Heart left ventricle (tissue), 16 donors: Measurements from ENCODE around the gene EPHA1. TPM values are rescaled to one million over a fixed set of nuclear protein-coding genes. Genes with fewer than 3 reads are reported as not detected.
A peak's percentile ranks its signal among the peaks of the same experiment; 100 is the strongest.

Experiments
- ATAC-seq, 4 donors: fragments of 200-7000 bp; cut with Tn5 transposase; one replicate each; pipeline ENCODE4 v1.9.1; 2020 to 2022; ENCODE audit warnings: moderate library complexity in 4 of 4, mild to moderate bottlenecking in 3 of 4, moderate number of reproducible peaks in 1 of 4
- DNase-seq, 5 donors: peaks; one replicate each; pipeline ENCODE4 v3.0.0-alpha.2; 2020
- H3K27ac ChIP-seq, 12 donors: fragments of 200-600 bp; sonication (generic) in 4 of 12; one replicate each; pipeline versions ENCODE4 v1.5.0 to v1.8.0; 2016 to 2022; ENCODE audit warnings: mild to moderate bottlenecking in 2 of 12
- H3K27me3 ChIP-seq, 9 donors: fragments of 200-600 bp; sonication (generic) in 2 of 9; one replicate each; pipeline versions ENCODE4 v1.5.1 to v1.8.0; 2016 to 2022; ENCODE audit warnings: mild to moderate bottlenecking in 3 of 9
- H3K36me3 ChIP-seq, 9 donors: fragments of 200-600 bp; sonication (generic) in 2 of 9; one replicate each; pipeline versions ENCODE4 v1.5.0 to v1.8.0; 2018 to 2022; ENCODE audit warnings: mild to moderate bottlenecking in 2 of 9
- H3K4me1 ChIP-seq, 12 donors: fragments of 200-600 bp; sonication (generic) in 4 of 12; one replicate each; pipeline versions ENCODE4 v1.5.0 to v1.8.0; 2016 to 2022; ENCODE audit warnings: mild to moderate bottlenecking in 3 of 12
- H3K4me3 ChIP-seq, 12 donors: fragments of 200-600 bp; sonication (generic) in 4 of 12; one replicate each; pipeline versions ENCODE4 v1.5.0 to v1.8.0; 2017 to 2022; ENCODE audit warnings: mild to moderate bottlenecking in 9 of 12, moderate library complexity in 4 of 12
- H3K9me3 ChIP-seq, 12 donors: fragments of 200-600 bp; sonication (generic) in 4 of 12; one replicate each; pipeline versions ENCODE4 v1.5.0 to v1.8.0; 2016 to 2022; ENCODE audit warnings: mild to moderate bottlenecking in 1 of 12
- POLR2A ChIP-seq, 2 donors: fragments of 450-650 bp; IDR thresholded peaks; one replicate each; pipeline ENCODE4 v1.6.1; 2017; ENCODE audit warnings: antibody characterized with exemption in 2 of 2, mild to moderate bottlenecking in 2 of 2, moderate library complexity in 2 of 2
- WGBS, 4 donors: extraction: QIAGEN DNeasy Blood & Tissue Kit in 2 of 4; methylation state at CpG; one replicate each; pipeline versions ENCODE4 v1.1.5 to v1.1.7; 2013 to 2018; 5-methylcytosine and 5-hydroxymethylcytosine counted together
- intact Hi-C, 10 donors: fragments of 100-400 bp; cut with DNase I; formaldehyde crosslinking; loops; one replicate each; pipeline versions ENCODE4 v1.11.1 to v1.14.2; 2022
- polyA plus RNA-seq, 2 donors: library from polyadenylated mRNA; stranded (reverse); fragments of 200-250 nt; gene quantifications; one replicate each; pipeline ENCODE4 v1.2.3, GENCODE V29; 2013
- total RNA-seq, 9 donors: library from RNA; depleted of rRNA in 2 of 9; stranded (reverse); fragments of >200 nt in 2 of 9; fragmentation: NEBNext Ultra II Directional in 3 of 9; extraction: Animal tissue kit (Norgen Biotek cat#: 25700) in 3 of 9; gene quantifications; one replicate each; pipeline versions ENCODE4 v1.1.0 to v1.2.4, GENCODE V29; 2016 to 2023
- TF ChIP-seq, protein P1 (sequence below), 12 donors: fragments of 200-600 bp; sonication (generic) in 4 of 12; IDR thresholded peaks; one replicate each; pipeline versions ENCODE4 v1.5.0 to v1.8.0; 2018 to 2022; ENCODE audit warnings: antibody characterized with exemption in 12 of 12, mild to moderate bottlenecking in 5 of 12
- donor health status: ischemic (EF 13 %, LVEDD 7.1; RV severe dilation, severe dysfunction).
- donor health status: healthy with polysubstance abuse.
- donor health status: DM: no; HTN: yes; CAD: no.
- donor health status: DM: no; HTN: no; CAD: no.
- donor health status: ischemic (EF 25% LVEDD 6.9; RV normal size, moderate dysfunction).
- donor health status: ischemic (EF 25% LVEDD 5.7; RV mildly dilated, moderate dysfunction).
- donor health status: healthy.
- donor health status: DM: yes; HTN: yes; CAD: no.
- donor health status: ischemic (EF 35%, LVEDD 5.7; RV mildly dilated, moderate dysfunction).
- donor health status: nonischemic (EF 11% LVEDD 7.7; RV severe dilation, severe dysfunction).
- donor health status: DM: yes; HTN: yes; CAD: no.
- donor health status: PGD.
- donor health status: ischemic (EF 29% LVEDD 5.4; RV normal size, mild dysfunction).
- donor health status: nonischemic (EF 23%, LVEDD 6.1; RV moderate dilation, normal function).

The EPHA1 gene
- total and polyA plus RNA-seq, 11 donors, result 0.04 to 0.51 (median 0.27) TPM; not detected in 7

DNA sequence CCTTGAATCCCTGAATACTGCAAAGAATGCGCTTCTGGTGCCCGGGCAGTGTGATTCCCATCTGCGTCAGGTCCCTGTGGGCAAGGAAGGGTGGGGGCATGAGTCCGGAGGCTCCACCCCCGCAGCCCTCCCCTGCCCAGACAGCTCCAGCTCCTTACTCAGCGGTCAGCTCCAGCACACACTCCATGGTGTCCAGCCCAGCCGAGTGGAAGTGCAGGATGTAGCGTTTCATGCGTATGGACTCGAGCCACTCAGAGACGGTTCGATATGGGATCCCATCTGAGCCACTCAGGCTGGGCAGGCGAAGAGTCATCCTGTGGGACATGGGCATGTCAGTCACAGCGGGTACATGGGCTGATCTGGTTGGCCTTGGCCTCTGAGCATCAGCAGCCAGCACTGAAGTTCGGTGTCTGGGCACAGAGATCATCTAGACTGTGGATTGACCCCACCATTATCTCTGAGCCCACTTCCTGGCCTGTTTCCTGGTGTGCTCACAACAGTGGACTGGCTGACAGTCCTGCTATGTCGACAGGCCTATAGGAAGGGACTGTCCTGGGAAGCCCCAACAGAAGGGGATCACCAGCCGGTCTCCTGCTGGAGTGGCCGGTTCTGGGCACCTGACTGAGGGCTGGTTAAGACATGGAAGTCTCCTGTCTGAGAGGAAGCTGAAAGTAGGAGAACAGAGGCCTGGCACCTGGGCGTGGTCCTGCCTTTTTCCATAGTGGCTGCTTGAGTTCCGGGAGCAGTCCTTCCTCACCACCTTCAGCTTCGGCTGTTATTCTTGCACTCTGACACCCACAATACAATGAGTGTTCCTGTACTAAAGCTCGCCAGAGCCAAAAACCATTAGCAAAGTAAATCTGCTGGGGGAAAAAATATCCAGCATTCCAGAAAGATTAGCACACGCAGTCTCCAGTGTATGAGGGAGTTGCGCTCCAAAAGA lies 16.9 kb downstream of the EPHA1 start:
- ATAC-seq (peak; percentile 42 to 83 (median 74)), DNase-seq (peak; percentile 64 to 81 (median 77))
- Histone ChIP-seq H3K9me3 (no peaks in the 10 kb centered on the region), H3K27me3 (no peaks in the 10 kb centered on the region), H3K27ac (peak overlapping the region; percentile 68 to 99 (median 84)), H3K36me3 (peaks cover 0 to 60% (median 45%) of the 10 kb centered on the region in 9 donors), H3K4me1 (peaks cover 2 to 91% (median 50%) of the 10 kb centered on the region in 12 donors), H3K4me3 (peak overlapping the region in 4 of 12 donors; percentile 2 to 25 (median 18))
- intact Hi-C loops, result loop anchor here in 1 of 10 donors (2.0 kb wide), 1 partner anchor 15 kb away; no protein-coding TSS in a partner anchor
- TF ChIP-seq, protein P1, sequence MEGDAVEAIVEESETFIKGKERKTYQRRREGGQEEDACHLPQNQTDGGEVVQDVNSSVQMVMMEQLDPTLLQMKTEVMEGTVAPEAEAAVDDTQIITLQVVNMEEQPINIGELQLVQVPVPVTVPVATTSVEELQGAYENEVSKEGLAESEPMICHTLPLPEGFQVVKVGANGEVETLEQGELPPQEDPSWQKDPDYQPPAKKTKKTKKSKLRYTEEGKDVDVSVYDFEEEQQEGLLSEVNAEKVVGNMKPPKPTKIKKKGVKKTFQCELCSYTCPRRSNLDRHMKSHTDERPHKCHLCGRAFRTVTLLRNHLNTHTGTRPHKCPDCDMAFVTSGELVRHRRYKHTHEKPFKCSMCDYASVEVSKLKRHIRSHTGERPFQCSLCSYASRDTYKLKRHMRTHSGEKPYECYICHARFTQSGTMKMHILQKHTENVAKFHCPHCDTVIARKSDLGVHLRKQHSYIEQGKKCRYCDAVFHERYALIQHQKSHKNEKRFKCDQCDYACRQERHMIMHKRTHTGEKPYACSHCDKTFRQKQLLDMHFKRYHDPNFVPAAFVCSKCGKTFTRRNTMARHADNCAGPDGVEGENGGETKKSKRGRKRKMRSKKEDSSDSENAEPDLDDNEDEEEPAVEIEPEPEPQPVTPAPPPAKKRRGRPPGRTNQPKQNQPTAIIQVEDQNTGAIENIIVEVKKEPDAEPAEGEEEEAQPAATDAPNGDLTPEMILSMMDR (IDR thresholded peaks at IDR 0.05), result no peak
- TF ChIP-seq POLR2A (IDR thresholded peaks at IDR 0.05), result peak in 1 of 2 donors; percentile 20
- WGBS, 4 donors, result 39 to 54% (median 45%) methylated on average over 21 to 24 of the region's 24 CpGs

DNA sequence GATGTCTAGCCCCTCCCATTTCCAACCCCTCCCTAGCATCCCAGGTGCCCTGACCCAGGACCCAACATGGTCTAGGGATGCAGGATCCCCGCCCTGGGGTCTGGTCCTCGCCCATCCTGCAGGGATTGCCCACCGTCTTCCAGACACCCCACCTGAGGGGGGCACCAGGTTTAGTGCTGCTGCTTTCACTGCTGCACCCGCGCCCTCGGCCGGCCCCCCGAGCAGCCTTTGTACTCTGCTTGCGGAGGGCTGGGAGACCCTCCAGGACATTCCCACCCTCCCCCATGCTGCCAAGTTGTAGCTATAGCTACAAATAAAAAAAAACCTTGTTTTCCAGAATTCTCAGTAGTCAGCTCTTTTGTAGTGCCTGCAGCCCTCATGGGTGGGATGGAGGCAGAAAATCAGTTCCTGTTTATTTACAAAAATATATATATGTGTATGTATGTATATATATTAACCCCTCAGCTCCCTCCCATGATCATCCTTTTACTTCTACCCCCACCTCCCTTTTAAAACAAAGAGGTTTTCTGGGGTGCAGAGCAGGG lies 17.8 kb downstream of the EPHA1 start:
- TF ChIP-seq, protein P1 (IDR thresholded peaks at IDR 0.05), result no peak
- no peak for TF ChIP-seq POLR2A (IDR thresholded peaks at IDR 0.05)
- H3K4me3 ChIP-seq, result no peak overlapping the region
- DNase-seq (peak in 1 of 5 donors; percentile 18), ATAC-seq (no peak)
- 80 to 94% (median 85%) methylated on average over 9 of the region's 9 CpGs for WGBS, 4 donors
- intact Hi-C loops, result loop anchor here in 1 of 10 donors (2.0 kb wide), 1 partner anchor 16 kb away; no protein-coding TSS in a partner anchor
- peaks cover 0 to 66% (median 45%) of the 10 kb centered on the region in 9 donors for H3K36me3 ChIP-seq
- no peaks in the 10 kb centered on the region for H3K27me3 ChIP-seq
- peak overlapping the region in 11 of 12 donors; percentile 72 to 99 (median 85) for H3K27ac ChIP-seq
- peaks cover 5 to 95% (median 56%) of the 10 kb centered on the region in 12 donors for H3K4me1 ChIP-seq
- no peaks in the 10 kb centered on the region for H3K9me3 ChIP-seq

DNA sequence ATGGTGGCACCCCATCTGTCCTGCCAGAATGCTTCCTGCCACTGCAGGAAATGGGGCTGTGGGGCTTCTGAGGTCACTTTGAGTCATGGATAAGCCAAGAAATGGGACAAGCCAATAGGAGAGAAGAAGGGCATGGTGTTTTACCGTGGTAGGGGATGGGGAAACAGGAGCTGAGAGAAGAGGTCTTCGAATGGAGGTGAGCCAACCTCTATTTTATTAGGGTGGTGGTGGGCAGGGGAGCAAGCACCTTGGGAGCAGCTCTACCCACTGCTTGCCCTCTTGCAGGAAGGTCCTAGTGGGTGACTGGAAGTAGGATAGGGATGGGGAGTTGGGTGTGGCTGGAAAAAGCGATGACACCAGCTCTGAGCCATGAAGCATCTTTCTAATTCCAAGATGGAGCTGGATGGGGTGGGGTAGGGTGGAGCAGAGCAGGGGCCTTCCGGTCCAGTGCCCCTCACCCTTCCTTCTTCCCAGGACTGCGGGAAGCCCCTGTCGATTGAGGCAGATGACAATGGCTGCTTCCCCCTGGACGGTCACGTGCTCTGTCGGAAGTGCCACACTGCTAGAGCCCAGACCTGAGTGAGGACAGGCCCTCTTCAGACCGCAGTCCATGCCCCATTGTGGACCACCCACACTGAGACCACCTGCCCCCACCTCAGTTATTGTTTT lies 18.4 kb downstream of the EPHA1 start:
- no peak overlapping the region for H3K4me3 ChIP-seq
- peak overlapping the region in 6 of 12 donors; percentile 81 to 99 (median 90) for H3K27ac ChIP-seq
- 79 to 86% (median 84%) methylated on average over 9 to 10 of the region's 10 CpGs for WGBS, 4 donors
- DNase-seq, result no peak
- H3K36me3 ChIP-seq, result peaks cover 0 to 66% (median 45%) of the 10 kb centered on the region in 9 donors
- H3K4me1 ChIP-seq, result peaks cover 5 to 95% (median 57%) of the 10 kb centered on the region in 12 donors
- no peak for TF ChIP-seq POLR2A (IDR thresholded peaks at IDR 0.05)
- TF ChIP-seq, protein P1 (IDR thresholded peaks at IDR 0.05), result no peak
- intact Hi-C loops, result loop anchor here in 1 of 10 donors (2.0 kb wide), 1 partner anchor 17 kb away; no protein-coding TSS in a partner anchor
- ATAC-seq, result no peak
- H3K27me3 ChIP-seq, result no peaks in the 10 kb centered on the region
- no peaks in the 10 kb centered on the region for H3K9me3 ChIP-seq
